ENCODE results near the gene POLN.
A peak's percentile ranks its signal among the peaks of the same experiment; 100 is the strongest.
"Not testable (repeated sequence)": the region's sequence is repeated elsewhere in the genome, so short reads cannot be mapped to it uniquely, and the experiment has no call there.

POLN gene

DNA sequence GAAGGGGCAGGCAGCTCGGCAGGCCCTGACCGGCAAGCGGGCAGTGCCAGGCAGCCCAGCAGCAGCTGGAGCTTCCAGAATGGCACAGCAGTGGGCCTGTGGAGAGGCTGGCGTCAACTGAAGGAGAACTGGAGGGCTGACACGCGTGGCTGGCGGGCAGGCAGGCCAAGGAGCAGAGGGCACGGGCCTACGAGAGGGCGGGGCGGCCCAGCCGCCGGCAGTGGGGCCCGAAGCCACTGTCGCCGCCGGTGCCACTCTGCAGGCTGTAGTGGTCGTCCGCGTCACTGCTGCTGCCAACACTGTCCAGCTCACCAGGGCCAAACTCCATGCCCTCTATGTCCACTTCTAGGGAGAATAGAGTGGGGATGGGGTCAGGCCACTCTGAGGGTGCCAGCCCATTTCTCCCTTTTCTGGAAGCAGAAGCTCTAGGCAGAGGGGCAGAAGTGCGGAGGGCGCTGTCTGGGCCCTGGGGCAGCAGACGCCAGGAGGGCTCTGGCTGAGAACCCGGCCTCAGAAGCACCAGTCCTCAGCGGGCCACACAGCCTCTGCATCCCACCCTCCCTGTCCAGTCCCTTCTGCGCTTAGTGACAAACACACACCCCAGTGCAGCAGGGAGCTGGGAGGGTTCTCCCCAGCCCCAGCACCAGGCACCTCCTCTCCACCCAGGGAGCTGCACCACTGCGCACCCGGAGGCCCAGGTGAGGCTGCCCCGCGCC is 8.6 kb upstream of the POLN start:
- DNase-seq: no peak

DNA sequence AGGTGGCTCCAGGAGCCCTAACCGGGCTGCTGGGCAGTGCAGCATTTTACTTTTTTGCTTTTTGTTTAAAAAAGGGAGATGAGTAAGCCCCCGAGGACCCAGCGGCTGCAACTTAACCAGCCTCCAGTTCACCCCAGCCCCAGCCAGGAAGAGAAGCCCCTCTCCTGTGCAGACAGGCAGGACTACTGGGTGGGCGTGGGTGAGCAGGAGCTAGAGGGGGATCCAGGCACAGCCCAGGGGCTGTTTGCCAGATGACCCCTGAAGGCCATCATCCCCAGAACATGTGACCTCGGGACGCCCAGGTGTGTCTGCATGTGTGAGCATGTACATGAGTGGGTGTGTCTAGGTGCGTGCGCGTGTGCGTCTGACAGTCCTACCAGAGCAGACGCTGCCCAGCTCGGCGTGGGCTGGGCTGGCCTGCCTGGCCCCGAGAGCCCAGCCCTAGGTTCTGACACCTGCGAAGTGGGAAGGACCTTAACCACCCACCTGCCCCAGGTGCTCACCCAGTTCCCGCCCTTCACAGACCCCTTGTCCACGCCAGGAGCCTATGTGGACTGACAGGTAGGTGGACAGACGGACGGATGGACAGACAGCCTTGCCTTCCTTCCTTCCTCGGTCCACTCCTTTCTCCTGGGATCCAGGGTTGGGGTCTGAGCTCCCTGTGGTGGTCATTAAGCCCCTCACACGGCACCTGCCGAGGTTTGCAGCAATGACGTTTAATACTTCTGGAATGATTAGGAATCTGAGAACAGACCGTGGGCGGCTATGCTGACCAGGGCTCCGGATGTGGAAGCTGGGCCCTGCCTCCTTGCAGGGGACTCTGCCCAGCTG is 7.8 kb upstream of the POLN start:
- no peak for DNase-seq

GRCh38 chr4:2248821-2249261 is 6.9 kb upstream of the POLN start:
- DNase-seq: no peak

GRCh38 chr4:2248044-2248780 is 6.3 kb upstream of the POLN start:
- DNase-seq: no peak

- DNase-seq: no peak
Measured at GRCh38 chr4:2247128-2248043, 5.5 kb upstream of the POLN start.

DNA sequence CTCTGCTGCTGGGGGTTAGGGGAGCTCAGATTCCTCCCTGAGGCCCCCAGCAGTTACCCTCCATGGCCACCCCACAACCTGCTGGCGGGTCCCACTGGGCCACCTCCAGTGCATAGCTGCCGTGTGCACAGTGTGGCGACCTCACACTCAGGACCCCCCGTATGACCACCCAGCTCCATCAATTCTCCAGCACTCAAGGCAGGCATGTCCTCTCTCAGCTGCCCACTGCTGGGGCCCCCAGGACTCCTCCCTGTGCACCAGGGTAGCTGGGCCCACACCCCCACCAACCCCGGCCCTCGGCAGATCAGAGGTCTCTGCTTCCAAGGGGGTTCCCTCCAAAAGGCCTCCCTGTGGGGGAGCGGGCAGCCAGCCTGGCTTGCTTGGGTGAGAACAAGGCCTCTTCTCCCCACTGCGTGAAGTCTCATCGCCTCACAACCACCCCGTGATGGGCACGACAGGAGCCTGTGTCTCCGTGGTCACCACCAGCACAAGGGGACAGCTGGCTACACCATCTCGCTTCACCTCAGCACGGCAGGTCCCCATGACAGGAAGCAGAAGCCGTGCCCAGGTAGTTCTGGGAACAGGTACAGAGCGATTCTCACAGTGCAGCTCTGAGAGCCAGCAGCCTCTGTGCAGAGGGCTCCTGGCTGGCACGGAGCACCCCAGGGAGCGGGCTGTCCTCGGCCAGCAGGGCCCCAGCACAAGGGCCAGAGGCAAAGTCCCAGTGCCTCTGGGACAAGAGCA is 4.6 kb upstream of the POLN start:
- no peak for DNase-seq

GRCh38 chr4:2245787-2246275 is 3.9 kb upstream of the POLN start:
- DNase-seq: no peak

DNA sequence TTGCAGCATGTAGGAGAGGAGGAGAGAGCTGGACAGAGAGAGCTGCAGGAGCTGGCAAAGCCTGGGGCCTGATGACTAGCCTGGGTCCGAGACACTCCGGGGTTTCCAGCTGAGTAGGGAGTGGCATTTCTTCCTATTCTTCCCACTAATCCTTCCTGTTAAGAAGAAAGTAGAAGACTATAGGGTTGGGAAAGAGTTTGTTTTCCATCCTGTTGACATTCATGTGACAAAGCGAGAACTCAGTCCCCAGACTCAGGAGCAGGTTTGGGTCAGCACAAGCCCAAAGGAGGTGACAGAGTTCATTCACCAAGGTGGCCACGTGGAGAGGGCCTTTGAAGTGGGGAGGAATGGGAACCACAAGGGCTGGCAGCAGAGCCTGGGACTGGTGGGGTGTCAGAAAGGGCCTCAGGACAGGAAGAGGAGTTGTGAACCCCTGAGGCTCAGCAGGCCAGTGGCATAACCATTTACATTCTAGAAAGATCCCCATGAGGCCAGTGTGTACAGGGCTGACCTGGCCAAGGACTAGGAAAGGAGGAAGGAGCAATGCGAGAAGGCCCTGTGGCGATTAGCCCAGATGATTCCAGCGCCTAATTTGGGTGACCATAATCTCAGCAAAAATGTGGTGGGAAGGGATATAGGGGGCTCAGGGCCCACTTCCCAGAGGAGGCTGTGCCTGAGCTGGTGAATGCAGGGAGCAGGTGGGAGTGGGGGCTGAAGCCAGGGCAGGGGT is 3.3 kb upstream of the POLN start:
- DNase-seq: no peak

DNA sequence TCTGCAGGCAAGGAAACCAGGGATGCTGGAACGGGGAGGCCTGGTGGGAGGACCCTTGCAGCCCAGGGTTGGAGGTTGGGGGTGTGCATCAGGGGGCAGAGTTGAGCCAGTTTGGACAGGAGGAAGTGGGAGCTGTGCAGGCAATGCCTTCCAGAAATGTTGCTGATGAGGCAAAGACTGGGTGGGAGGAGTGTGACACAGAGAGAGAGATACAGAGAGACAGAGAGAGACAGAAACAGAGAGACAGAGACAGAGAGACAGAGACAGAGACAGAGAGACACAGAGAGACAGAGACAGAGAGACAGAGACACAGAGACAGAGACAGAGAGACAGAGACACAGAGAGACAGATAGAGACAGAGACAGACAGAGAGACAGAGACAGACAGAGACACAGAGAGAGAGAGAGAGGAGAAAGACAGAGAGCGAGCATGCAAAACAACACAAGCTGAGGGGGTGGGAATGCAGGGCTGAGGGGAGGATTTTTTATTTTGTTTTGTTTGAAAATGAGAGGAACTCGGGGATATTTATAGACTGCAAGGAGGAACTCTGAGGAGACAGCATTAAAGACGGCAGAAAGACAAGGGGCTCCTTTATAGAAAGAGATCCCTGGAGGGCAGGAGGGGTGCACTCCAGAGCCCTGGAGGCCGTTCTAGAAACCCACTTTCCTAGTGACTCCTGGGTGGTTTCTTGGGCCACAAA is 1.9 kb upstream of the POLN start:
- peak in 1 of 2 donors; percentile 32 for DNase-seq

GRCh38 chr4:2241003-2241402 is 918 bp downstream of the POLN start:
- DNase-seq: no peak

DNA sequence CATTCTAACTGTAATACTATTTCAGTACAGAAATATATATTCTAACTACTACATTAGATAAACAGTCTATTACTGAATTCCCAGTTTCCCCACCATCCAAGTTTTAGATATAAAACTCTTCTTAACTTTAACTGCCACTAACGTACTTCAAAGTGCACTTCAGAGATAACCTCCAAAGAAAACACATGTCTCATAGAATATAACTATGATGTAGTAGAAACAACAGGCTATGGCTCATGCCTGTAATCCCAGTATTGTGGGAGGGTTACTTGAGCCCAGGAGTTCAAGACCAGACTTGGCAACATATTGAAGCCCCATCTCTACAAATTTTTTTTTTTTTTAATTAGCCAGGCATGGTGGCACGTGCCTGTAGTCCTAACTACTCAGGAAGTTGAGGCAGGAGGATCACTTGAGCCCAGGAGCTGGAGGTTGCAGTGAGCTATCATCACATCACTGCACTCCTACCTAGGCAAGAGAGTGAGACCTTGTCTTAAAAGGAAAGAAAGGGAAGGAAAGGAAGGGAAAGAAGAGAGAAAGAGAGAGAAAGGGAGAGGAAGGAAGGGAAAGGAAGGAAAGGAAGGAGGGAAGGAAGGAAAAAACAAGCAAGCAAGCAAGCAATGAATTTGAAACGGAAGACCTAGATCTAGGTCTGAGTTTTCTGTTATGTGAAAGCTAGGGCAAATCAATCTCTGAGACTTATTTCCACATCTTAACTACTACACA is 4.8 kb downstream of the POLN start:
- DNase-seq: no peak

DNA sequence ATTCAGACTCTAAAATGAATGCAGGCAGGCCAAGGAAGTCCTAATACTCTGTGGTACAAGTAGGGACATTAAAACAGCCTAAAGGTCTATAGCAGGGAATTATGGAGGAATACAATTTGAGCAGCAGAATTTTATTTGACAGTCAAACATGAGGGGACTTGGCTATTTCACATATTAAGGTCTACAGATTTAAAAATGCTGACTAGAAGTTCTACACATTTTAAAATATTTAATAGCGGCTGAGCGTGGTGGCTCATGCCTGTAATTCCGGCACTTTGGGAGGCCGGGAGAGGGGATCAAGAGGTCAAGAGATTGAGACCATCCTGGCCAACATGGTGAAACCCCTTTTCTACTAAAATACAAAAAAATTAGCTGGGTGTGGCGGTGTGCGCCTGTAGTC is 10.8 kb downstream of the POLN start:
- DNase-seq: no peak

DNA sequence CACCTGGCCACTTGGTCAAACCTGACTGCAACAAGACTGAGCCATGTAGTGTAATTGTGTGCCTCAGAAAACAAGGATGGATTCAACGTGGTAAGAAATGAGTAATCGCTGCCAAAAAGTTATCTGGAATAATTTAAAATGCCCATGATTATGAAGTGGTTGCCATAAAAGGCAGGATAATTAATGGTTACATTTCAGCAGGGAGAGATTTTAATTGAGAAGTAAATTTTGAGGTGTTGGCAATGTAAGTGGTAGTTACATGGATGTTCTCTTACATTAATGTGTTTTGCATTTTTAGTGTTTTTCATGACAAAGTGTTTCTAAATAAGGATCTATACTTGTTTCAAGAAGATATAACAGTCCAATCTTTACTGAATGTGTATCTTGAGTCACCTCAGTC is 15.7 kb downstream of the POLN start:
- DNase-seq: no peak

DNA sequence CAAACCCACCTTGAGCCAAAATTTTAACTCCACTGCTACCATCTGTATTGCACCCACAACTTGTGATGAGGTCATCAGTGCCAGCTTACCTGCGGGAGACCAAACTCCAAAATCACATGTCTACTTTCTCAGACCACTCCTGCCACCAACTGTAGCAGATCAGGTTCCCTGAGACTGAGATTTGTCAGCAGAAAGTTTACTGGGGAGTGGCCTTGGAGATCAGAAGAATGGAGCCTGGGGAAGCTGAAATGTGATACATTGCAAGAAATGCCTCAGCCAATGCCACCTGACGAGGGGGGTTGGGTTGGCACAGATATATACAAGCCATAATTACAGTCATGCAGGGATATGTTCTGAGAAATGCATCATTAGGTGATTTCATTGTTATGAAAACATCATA is 19.1 kb downstream of the POLN start:
- DNase-seq: no peak

DNA sequence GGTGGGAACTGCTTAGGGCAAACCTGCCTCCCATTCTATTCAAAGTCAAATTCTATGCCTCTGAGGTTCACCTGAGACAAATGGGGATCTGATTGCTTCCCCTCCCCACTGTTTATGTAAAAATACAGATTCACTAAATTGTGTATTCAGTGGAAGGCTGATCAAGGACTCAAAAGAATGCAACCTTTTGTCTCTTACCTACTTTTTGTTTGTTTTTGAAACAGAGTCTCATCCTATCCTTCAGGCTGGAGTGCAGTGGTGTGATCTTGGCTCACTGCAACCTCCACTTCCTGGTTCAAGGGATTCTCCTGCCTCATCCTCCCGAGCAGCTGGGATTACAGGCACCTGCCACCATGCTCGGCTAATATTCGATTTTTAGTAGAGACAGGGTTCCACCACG is 20.5 kb downstream of the POLN start:
- DNase-seq: not testable (repeated sequence)

DNA sequence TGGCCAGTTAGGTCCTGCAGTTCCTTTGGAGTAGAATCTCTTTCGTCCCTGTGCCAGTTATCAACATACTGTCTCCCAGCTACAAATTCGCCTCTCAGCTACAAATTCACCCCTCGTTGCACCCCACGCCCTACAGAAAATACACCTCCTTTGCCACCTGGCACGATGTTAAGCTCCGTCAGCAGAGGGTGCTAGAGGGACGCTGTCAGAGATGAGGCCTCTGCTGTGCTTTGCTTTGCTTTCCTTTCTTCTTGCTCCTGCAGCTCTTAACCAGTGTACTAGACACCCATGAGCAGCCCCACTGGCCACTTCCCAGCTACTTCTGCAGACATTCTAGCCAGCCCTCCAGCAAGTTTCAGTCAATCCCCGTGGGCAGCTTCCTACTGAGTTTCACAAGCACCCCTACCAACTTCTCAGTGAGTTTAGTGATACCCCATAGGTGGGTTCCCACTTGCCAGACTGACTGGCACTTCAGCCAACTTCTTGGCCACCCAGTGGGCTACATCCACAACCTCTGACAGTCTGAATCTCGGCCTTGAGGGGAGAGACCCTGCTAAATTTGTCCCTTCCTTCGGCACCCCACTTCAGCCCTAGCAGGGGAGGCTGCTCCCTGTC is 21.8 kb downstream of the POLN start:
- peak; percentile 55 to 60 for DNase-seq

DNA sequence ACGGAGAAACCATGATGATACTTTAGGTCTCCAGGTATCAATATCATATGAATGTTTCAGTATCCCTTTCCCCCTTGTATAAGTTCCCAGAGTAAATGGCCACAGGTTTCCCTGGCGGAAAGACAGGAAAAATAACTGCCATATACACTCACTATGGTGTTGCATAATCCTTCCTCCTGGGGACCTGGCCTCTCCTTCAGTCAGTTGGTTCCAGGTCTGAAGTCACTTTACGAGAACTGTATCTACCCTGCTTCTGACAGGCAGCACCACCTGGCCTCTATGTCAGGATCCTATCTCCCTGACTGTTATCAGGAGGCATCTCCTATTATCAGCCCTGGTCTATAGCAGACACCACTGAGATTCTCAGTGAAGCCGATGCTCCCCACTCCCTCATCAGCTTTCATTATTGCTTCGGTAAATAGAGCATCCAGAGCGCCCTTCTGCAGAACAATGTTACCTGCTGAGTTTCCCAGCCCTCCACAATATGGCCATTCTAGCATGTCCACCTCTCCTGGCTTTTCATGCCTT is 22.6 kb downstream of the POLN start:
- DNase-seq: no peak

GRCh38 chr4:2218436-2218835 is 23.5 kb downstream of the POLN start:
- DNase-seq: no peak

DNA sequence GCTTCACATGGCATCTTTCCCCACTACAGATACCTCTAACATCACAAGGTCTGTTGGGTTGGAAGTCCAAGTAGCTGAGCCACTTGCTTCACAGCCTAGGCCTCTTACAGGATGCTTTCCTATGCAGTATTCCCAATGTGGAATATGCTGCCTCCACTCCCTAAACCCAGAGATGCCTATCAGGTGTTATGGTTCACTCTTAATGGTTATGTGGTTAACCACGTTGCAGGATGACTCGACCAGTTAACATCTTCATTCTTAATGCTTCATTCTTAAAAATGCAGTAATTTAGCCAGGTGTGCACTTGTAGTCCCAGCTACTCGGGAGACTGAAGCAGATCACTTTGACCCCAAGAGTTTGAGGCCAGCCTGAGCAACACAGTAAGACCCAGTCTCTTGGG is 24.2 kb downstream of the POLN start:
- no peak for DNase-seq

Data from hippocampal formation (tissue), 2 donors.